HepG2 (cell line): ENCODE measurements around the gene TMEM143. TPM values are rescaled to one million over a fixed set of nuclear protein-coding genes. Genes with fewer than 3 reads are reported as not detected.
A peak's percentile ranks its signal among the peaks of the same experiment; 100 is the strongest.

Experiments used
- ATAC-seq: fragments of 200-7000 bp; cut with Tn5 transposase; 3 replicates; pipeline ENCODE4 v1.9.1; 2020; ENCODE audit warnings: mild to moderate bottlenecking, moderate library complexity
- BruUV-seq: library from RNA; stranded (reverse); fragments of 400-500 nt; replicated peaks from 2 replicates; lab custom pipeline; 2021; lab: Mats Ljungman, UMichigan
- CTCF ChIA-PET: fragments of 300-600 bp; formaldehyde crosslinking; extraction: SDS; loops from one replicate; lab custom pipeline; 2021; ENCODE audit warnings: low total read pairs, inconsistent platforms, low intra/inter-chr PET ratio; lab: Yijun Ruan, JAX
- POLR2A ChIA-PET: fragments of 350-600 bp; sonication (Branson Sonifier 250); formaldehyde crosslinking; loops from one replicate; lab custom pipeline; 2020; ENCODE audit warnings: antibody characterized with exemption, inconsistent platforms; lab: Yijun Ruan, JAX
- DNase-seq: peaks from one replicate; pipeline ENCODE4 v3.0.0-alpha.2; 2015; ENCODE audit warnings: low spot score
- FAIRE-seq: peaks from 3 replicates; lab custom pipeline; 2011; peaks lifted over from hg19 to GRCh38; lab: Jason Lieb, UNC
- H2AFZ ChIP-seq: one replicate; pipeline ENCODE4 v1.6.1; 2011; ENCODE audit warnings: low read length, inconsistent platforms
- H3K27ac ChIP-seq: fragments of 300-600 bp; 3 replicates; pipeline ENCODE4 v1.8.0; 2011; ENCODE audit warnings: mixed run types, mild to moderate bottlenecking, mixed read lengths, low read length, inconsistent platforms; ENCODE audit not compliant: insufficient read depth; ENCODE audit errors: extremely low read length
- H3K27me3 ChIP-seq, 2 experiments: fragments of 200-600 bp in 1 of 2; 2 replicates in 1 of 2; 3 replicates in 1 of 2; pipeline versions ENCODE4 v1.6.0 to v1.8.0; 2011; ENCODE audit warnings: low read length in 2 of 2, mild to moderate bottlenecking in 2 of 2, moderate library complexity in 2 of 2, inconsistent platforms in 1 of 2; ENCODE audit not compliant: insufficient read depth in 2 of 2, control insufficient read depth in 1 of 2
- H3K36me3 ChIP-seq, 2 experiments: fragments of 200-600 bp in 1 of 2; replicated peaks in 1 of 2; 2 replicates in 1 of 2; 3 replicates in 1 of 2; pipeline versions ENCODE4 v1.5.1 to v1.8.0; 2011; ENCODE audit warnings: low read length in 2 of 2, inconsistent platforms in 1 of 2; ENCODE audit not compliant: insufficient read depth in 2 of 2, control insufficient read depth in 1 of 2
- H3K4me1 ChIP-seq: 2 replicates; pipeline ENCODE4 v1.5.1; 2012; ENCODE audit warnings: low read length, inconsistent platforms; ENCODE audit not compliant: insufficient read depth
- H3K4me2 ChIP-seq: 2 replicates; pipeline ENCODE4 v1.6.0; 2011; ENCODE audit warnings: low read depth, low read length, inconsistent platforms
- H3K4me3 ChIP-seq, 3 experiments: fragments of 200-600 bp in 1 of 3; sonication (generic), shearing (Covaris generic) in 1 of 3; replicated peaks in 1 of 3; 2 replicates each; pipeline ENCODE4 v1.5.1; 2011 to 2016; ENCODE audit warnings: low read length in 3 of 3, inconsistent platforms in 2 of 3, low read depth in 2 of 3, mild to moderate bottlenecking in 2 of 3, control low read depth in 1 of 3, mixed read lengths in 1 of 3; ENCODE audit not compliant: insufficient read depth in 1 of 3
- H3K79me2 ChIP-seq: one replicate; pipeline ENCODE4 v1.6.1; 2011; ENCODE audit warnings: low read length, inconsistent platforms; ENCODE audit not compliant: insufficient read depth
- H3K9ac ChIP-seq: 2 replicates; pipeline ENCODE4 v1.6.0; 2011; ENCODE audit warnings: mild to moderate bottlenecking, low read depth, low read length, inconsistent platforms; ENCODE audit not compliant: insufficient read depth
- H3K9me3 ChIP-seq: 2 replicates; pipeline ENCODE4 v1.5.1; 2012; ENCODE audit warnings: mild to moderate bottlenecking, low read length
- H4K20me1 ChIP-seq: 2 replicates; pipeline ENCODE4 v1.6.0; 2011; ENCODE audit warnings: inconsistent platforms, mild to moderate bottlenecking, low read length, moderate library complexity; ENCODE audit not compliant: insufficient read depth
- CBX2 ChIP-seq, 2 experiments: fragments of 200-600 bp in 1 of 2; sonication (generic); formaldehyde crosslinking in 1 of 2; IDR thresholded peaks; 2 replicates each; pipeline versions ENCODE4 v1.7.0 to v1.8.1; 2018 to 2022; ENCODE audit warnings: low read depth in 2 of 2, low read length in 1 of 2, mild to moderate bottlenecking in 1 of 2, missing genetic modification reagents in 1 of 2
- HOXA3 ChIP-seq: sonication (generic); formaldehyde crosslinking; IDR thresholded peaks from 2 replicates; pipeline ENCODE4 v1.5.0; 2020; ENCODE audit warnings: missing genetic modification reagents
- NR2C2 ChIP-seq: sonication (generic); formaldehyde crosslinking; IDR thresholded peaks from 2 replicates; pipeline ENCODE4 v1.4.0; 2020; ENCODE audit warnings: missing genetic modification reagents, mild to moderate bottlenecking, moderate library complexity, borderline replicate concordance
- REPIN1 ChIP-seq: sonication (generic); formaldehyde crosslinking; IDR thresholded peaks from 2 replicates; pipeline ENCODE4 v1.8.0; 2022; ENCODE audit warnings: missing genetic modification reagents, low read depth, mild to moderate bottlenecking, borderline replicate concordance
- SIX1 ChIP-seq: sonication (generic); formaldehyde crosslinking; IDR thresholded peaks from 2 replicates; pipeline ENCODE4 v1.4.0; 2020; ENCODE audit warnings: missing genetic modification reagents, borderline replicate concordance
- SP4 ChIP-seq: sonication (generic); formaldehyde crosslinking; IDR thresholded peaks from 2 replicates; pipeline ENCODE4 v1.8.1; 2023; ENCODE audit warnings: mild to moderate bottlenecking, missing genetic modification reagents
- SSRP1 ChIP-seq: IDR thresholded peaks from 2 replicates; pipeline ENCODE4 v1.6.1; 2016; ENCODE audit warnings: control low read depth
- THAP8 ChIP-seq: sonication (generic); formaldehyde crosslinking; IDR thresholded peaks from 2 replicates; pipeline ENCODE4 v1.5.1; 2020; ENCODE audit warnings: missing genetic modification reagents, mild to moderate bottlenecking, borderline replicate concordance
- ZMYM3 ChIP-seq: sonication (generic); formaldehyde crosslinking; IDR thresholded peaks from 2 replicates; pipeline ENCODE4 v1.5.1; 2020; ENCODE audit warnings: mild to moderate bottlenecking, missing genetic modification reagents
- ZSCAN9 ChIP-seq: IDR thresholded peaks from 2 replicates; pipeline ENCODE4 v1.6.1; 2016; ENCODE audit warnings: borderline replicate concordance
- WGBS: methylation state at CpG from one replicate; pipeline ENCODE4 v1.1.6; 2017; ENCODE audit warnings: low lambda C conversion rate; 5-methylcytosine and 5-hydroxymethylcytosine counted together
- in situ Hi-C: cut with HindIII; loops from 2 replicates; pipeline ENCODE4 v1.10.0; 2017; ENCODE audit warnings: low pct_unique_long_range_greater_than_20kb; ENCODE audit not compliant: extremely low pct_ligation_motif_present
- intact Hi-C: fragments of 100-400 bp; cut with micrococcal nuclease; formaldehyde crosslinking; loops from one replicate; pipeline ENCODE4 v1.10.0; 2022; ENCODE audit not compliant: unreplicated experiment
- polyA plus RNA-seq, 8 experiments: library from polyadenylated mRNA; depleted of rRNA in 3 of 8; stranded (reverse) in 7 of 8; unstranded in 1 of 8; fragments of >200 nt; fragmentation: Illumina TruSeq in 4 of 8; extraction: Trizol in 4 of 8; gene quantifications; 2 replicates each; pipeline versions ENCODE4 v1.2.1 to v1.2.3, GENCODE V29; 2011 to 2016; ENCODE audit warnings: low read depth in 4 of 8, missing spikeins in 1 of 8, mixed read lengths in 1 of 8; ENCODE audit not compliant: insufficient read depth in 1 of 8
- total RNA-seq, 5 experiments: library from RNA; depleted of rRNA; stranded (reverse); fragments of >200 nt; fragmentation: Illumina TruSeq; extraction: Trizol; gene quantifications; 2 replicates each; pipeline ENCODE4 v1.2.3, GENCODE V29; 2016; ENCODE audit warnings: low read depth in 1 of 5
- TF ChIP-seq, protein P1 (sequence below): sonication (generic); formaldehyde crosslinking; IDR thresholded peaks from 2 replicates; pipeline ENCODE4 v1.4.0; 2020; ENCODE audit warnings: mild to moderate bottlenecking, missing genetic modification reagents

The TMEM143 gene
- total and polyA plus RNA-seq, 2 of the 13 experiments (the other 11 are each of a cell fraction or from before 2014, with no cell fraction given): 7.7 to 11.3 TPM

DNA sequence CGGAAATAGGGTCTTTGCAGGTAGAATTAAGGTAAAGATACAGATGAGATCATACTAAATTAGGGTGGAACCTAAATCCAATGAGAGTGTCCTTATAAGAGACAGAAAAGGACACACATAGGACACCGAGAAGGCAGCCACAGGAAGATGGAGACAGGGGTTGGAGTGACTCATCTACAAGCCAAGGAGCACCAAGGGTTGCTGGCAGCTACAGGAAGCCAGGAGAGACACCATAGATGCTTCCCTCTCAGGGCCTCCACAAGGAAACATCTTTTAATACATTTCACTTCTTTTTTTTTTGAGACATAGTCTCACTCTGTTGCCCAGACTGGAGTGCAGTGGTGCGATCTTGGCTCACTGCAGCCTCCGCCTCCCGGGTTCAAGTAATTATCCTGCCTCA lies 10.1 kb downstream of the TMEM143 start:
- H3K4me3 ChIP-seq: no peak overlapping the region
- no peaks in the 10 kb centered on the region for H3K79me2 ChIP-seq
- POLR2A ChIA-PET: interaction anchor here (0.9 to 3.6 kb wide), 6 partner anchors 10 to 265 kb away, joined by 3 to 107 read pairs (median 9); partner anchors contain the start of genes GRWD1, KDELR1, RPL18 and SPHK2
- H3K9ac ChIP-seq: no peak overlapping the region
- TF ChIP-seq SP4 (CRISPR knock-in tag): peak; percentile 7; the same call in 1 of the 2 replicates
- TF ChIP-seq ZSCAN9 (CRISPR knock-in tag): no peak
- no peaks in the 10 kb centered on the region for H3K27me3 ChIP-seq
- intact Hi-C loops (loop anchor here (5.0 to 10.0 kb wide), 2 partner anchors 39 to 91 kb away; partner anchors contain the start of genes GRIN2D, GRWD1 and KDELR1), in situ Hi-C loops (loop anchor here (5.0 kb wide), 1 partner anchor 39 kb away; the partner anchor contains the start of genes GRIN2D and KDELR1)
- ATAC-seq (no peak), FAIRE-seq (no peak), DNase-seq (no peak)
- H3K9me3 ChIP-seq: no peaks in the 10 kb centered on the region
- no peak overlapping the region for H3K4me2 ChIP-seq
- CTCF ChIA-PET: no interaction called here
- WGBS: 94% methylated on average over 5 of the region's 5 CpGs
- H3K36me3 ChIP-seq: no peaks in the 10 kb centered on the region; a peak in 1 of 5 replicates
- H3K27ac ChIP-seq: peak overlapping the region; percentile 92
- H3K4me1 ChIP-seq: peaks cover 48% of the 10 kb centered on the region
- no peak overlapping the region for H2AFZ ChIP-seq
- no peaks in the 10 kb centered on the region for H4K20me1 ChIP-seq
- BruUV-seq: TSS peak; percentile 74

GRCh38 chr19:48351341-48351752 lies 12.4 kb downstream of the TMEM143 start:
- Histone ChIP-seq H3K4me3 (no peak overlapping the region), H3K9ac (no peak overlapping the region), H3K79me2 (no peaks in the 10 kb centered on the region), H3K27ac (no peak overlapping the region), H3K9me3 (no peaks in the 10 kb centered on the region), H4K20me1 (no peaks in the 10 kb centered on the region), H3K27me3 (no peaks in the 10 kb centered on the region), H3K4me1 (peaks cover 67% of the 10 kb centered on the region), H3K4me2 (no peak overlapping the region), H3K36me3 (no peaks in the 10 kb centered on the region), H2AFZ (no peak overlapping the region)
- peak; percentile 63 for DNase-seq
- ChIA-PET POLR2A (interaction anchor here (1.0 to 1.7 kb wide), 3 partner anchors 12 to 63 kb away, joined by 3 to 9 read pairs (median 5); partner anchors contain the start of genes KDELR1, SYNGR4 and TMEM143), CTCF (interaction anchor here (0.6 to 1.5 kb wide), 3 partner anchors 29 to 40 kb away, joined by 3 read pairs; partner anchors contain the start of gene KDELR1)
- peak; percentile 49 for ATAC-seq
- intact Hi-C loops: loop anchor here (5.0 to 10.0 kb wide), 2 partner anchors 41 to 93 kb away; partner anchors contain the start of genes GRIN2D, GRWD1 and KDELR1
- BruUV-seq: no TSS peak
- in situ Hi-C loops: loop anchor here (5.0 kb wide), 1 partner anchor 41 kb away; the partner anchor contains the start of genes GRIN2D and KDELR1
- peak; percentile 42 for FAIRE-seq
- whole genome bisulfite sequencing: 60% methylated on average over 8 of the region's 8 CpGs
- TF ChIP-seq REPIN1 (CRISPR knock-in tag) (peak; percentile 48; the same call in 1 of the 2 replicates), SIX1 (CRISPR knock-in tag) (no peak), ZMYM3 (CRISPR knock-in tag) (peak; percentile 100), THAP8 (CRISPR knock-in tag) (no peak), HOXA3 (no peak), NR2C2 (CRISPR knock-in tag) (0 out of 2 replicates have a peak, but pooled peaks have one; percentile 30), CBX2 (IDR thresholded peaks at IDR 0.05; ENCODE audit: low read depth, low read length) (no peak), CBX2 (CRISPR knock-in tag; IDR thresholded peaks at IDR 0.05; ENCODE audit: low read depth) (no peak), SSRP1 (peak; percentile 66; the same call in 1 of the 2 replicates)
- TF ChIP-seq, protein P1, sequence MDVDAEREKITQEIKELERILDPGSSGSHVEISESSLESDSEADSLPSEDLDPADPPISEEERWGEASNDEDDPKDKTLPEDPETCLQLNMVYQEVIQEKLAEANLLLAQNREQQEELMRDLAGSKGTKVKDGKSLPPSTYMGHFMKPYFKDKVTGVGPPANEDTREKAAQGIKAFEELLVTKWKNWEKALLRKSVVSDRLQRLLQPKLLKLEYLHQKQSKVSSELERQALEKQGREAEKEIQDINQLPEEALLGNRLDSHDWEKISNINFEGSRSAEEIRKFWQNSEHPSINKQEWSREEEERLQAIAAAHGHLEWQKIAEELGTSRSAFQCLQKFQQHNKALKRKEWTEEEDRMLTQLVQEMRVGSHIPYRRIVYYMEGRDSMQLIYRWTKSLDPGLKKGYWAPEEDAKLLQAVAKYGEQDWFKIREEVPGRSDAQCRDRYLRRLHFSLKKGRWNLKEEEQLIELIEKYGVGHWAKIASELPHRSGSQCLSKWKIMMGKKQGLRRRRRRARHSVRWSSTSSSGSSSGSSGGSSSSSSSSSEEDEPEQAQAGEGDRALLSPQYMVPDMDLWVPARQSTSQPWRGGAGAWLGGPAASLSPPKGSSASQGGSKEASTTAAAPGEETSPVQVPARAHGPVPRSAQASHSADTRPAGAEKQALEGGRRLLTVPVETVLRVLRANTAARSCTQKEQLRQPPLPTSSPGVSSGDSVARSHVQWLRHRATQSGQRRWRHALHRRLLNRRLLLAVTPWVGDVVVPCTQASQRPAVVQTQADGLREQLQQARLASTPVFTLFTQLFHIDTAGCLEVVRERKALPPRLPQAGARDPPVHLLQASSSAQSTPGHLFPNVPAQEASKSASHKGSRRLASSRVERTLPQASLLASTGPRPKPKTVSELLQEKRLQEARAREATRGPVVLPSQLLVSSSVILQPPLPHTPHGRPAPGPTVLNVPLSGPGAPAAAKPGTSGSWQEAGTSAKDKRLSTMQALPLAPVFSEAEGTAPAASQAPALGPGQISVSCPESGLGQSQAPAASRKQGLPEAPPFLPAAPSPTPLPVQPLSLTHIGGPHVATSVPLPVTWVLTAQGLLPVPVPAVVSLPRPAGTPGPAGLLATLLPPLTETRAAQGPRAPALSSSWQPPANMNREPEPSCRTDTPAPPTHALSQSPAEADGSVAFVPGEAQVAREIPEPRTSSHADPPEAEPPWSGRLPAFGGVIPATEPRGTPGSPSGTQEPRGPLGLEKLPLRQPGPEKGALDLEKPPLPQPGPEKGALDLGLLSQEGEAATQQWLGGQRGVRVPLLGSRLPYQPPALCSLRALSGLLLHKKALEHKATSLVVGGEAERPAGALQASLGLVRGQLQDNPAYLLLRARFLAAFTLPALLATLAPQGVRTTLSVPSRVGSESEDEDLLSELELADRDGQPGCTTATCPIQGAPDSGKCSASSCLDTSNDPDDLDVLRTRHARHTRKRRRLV (CRISPR knock-in tag): no peak
